Middle frontal gyrus (tissue), 1 donor: ENCODE data around the gene DUOXA1.

Experiments
- DNase-seq: peaks from one replicate; pipeline ENCODE4 v3.0.0-alpha.2; 2015; ENCODE audit warnings: low spot score; ENCODE audit errors: extremely low spot score

DUOXA1 gene

GRCh38 chr15:45132844-45133560 is 3.3 kb upstream of the DUOXA1 start:
- DNase-seq = no peak

- DNase-seq = no peak
Measured at GRCh38 chr15:45131510-45131909, 1.8 kb upstream of the DUOXA1 start.

GRCh38 chr15:45130291-45131000 is 767 bp upstream of the DUOXA1 start:
- no peak for DNase-seq

- no peak for DNase-seq
Measured at GRCh38 chr15:45128971-45129639, 574 bp downstream of the DUOXA1 start.

- DNase-seq = no peak
Measured at GRCh38 chr15:45126535-45127158, 3.0 kb downstream of the DUOXA1 start.

- DNase-seq = no peak
Measured at GRCh38 chr15:45123397-45123796, 6.3 kb downstream of the DUOXA1 start.

GRCh38 chr15:45122719-45123118 is 7.0 kb downstream of the DUOXA1 start:
- no peak for DNase-seq

- no peak for DNase-seq
Measured at GRCh38 chr15:45121706-45122417, 7.8 kb downstream of the DUOXA1 start.

- no peak for DNase-seq
Measured at GRCh38 chr15:45121020-45121419, 8.7 kb downstream of the DUOXA1 start.

GRCh38 chr15:45120081-45120972 is 9.4 kb downstream of the DUOXA1 start:
- no peak for DNase-seq

- DNase-seq = no peak
Measured at GRCh38 chr15:45118996-45119395, 10.7 kb downstream of the DUOXA1 start.

GRCh38 chr15:45118131-45118588 is 11.5 kb downstream of the DUOXA1 start:
- peak; percentile 85 for DNase-seq

- no peak for DNase-seq
Measured at GRCh38 chr15:45117308-45118130, 12.2 kb downstream of the DUOXA1 start.

- DNase-seq = no peak
Measured at GRCh38 chr15:45116482-45117307, 13.0 kb downstream of the DUOXA1 start.

GRCh38 chr15:45116006-45116481 is 13.6 kb downstream of the DUOXA1 start:
- no peak for DNase-seq

GRCh38 chr15:45115312-45115820 is 14.3 kb downstream of the DUOXA1 start:
- DNase-seq = no peak

GRCh38 chr15:45114751-45115085 is 15.0 kb downstream of the DUOXA1 start:
- no peak for DNase-seq

- DNase-seq = no peak
Measured at GRCh38 chr15:45114076-45114750, 15.5 kb downstream of the DUOXA1 start, which contains the start of the genes DUOX2 and DUOXA2. Gene DUOX2 (minus strand): TSS chr15:45114172. CDS start chr15:45113411, 761 bp downstream. Gene DUOXA2 (plus strand): TSS chr15:45114326. CDS start chr15:45114606, 280 bp downstream.
